ENCODE data around the gene GPR3. TPM values are rescaled to one million over a fixed set of nuclear protein-coding genes. Genes with fewer than 3 reads are reported as not detected.
"Not testable (repeated sequence)": the region's sequence is repeated elsewhere in the genome, so short reads cannot be mapped to it uniquely, and the experiment has no call there.

The GPR3 gene
- polyA plus RNA-seq, 1 experiment = 1.3 TPM

- ChIA-PET POLR2A (no interaction called here), CTCF (interaction anchor here (0.6 to 2.9 kb wide), 9 partner anchors 16 to 853 kb away, joined by 3 to 18 read pairs (median 4); no protein-coding TSS in a partner anchor)
- H3K27me3 ChIP-seq (ENCODE audit: control insufficient read depth, insufficient read depth, low read length) = no peaks in the 10 kb centered on the region
- no peak overlapping the region for H3K27ac ChIP-seq (ENCODE audit: low read depth, low read length)
- TF ChIP-seq CTCF (IDR thresholded peaks at IDR 0.05; ENCODE audit: low read depth, low read length) = peak; percentile 52
- no peaks in the 10 kb centered on the region for H3K9me3 ChIP-seq (ENCODE audit: control insufficient read depth, insufficient read depth, low read length)
- DNase-seq (ENCODE audit: low read depth, low spot score) = no peak
- no peak overlapping the region for H3K4me3 ChIP-seq (ENCODE audit: low read depth, low read length)
Measured at GRCh38 chr1:27402349-27402754, 9.9 kb downstream of the GPR3 start.

- Histone ChIP-seq H3K27ac (ENCODE audit: low read depth, low read length) (peak overlapping the region; percentile 47), H3K27me3 (ENCODE audit: control insufficient read depth, insufficient read depth, low read length) (no peaks in the 10 kb centered on the region), H3K9me3 (ENCODE audit: control insufficient read depth, insufficient read depth, low read length) (no peaks in the 10 kb centered on the region), H3K4me3 (ENCODE audit: low read depth, low read length) (no peak overlapping the region)
- TF ChIP-seq CTCF (IDR thresholded peaks at IDR 0.05; ENCODE audit: low read depth, low read length) = peak; percentile 35
- POLR2A ChIA-PET = no interaction called here
- no peak for DNase-seq (ENCODE audit: low read depth, low spot score)
- CTCF ChIA-PET = interaction anchor here (0.6 to 2.9 kb wide), 7 partner anchors 13 to 854 kb away, joined by 3 to 18 read pairs (median 3); no protein-coding TSS in a partner anchor
Measured at GRCh38 chr1:27403065-27403726, 10.8 kb downstream of the GPR3 start.

GRCh38 chr1:27403931-27404330 lies 11.5 kb downstream of the GPR3 start:
- ChIA-PET CTCF (interaction anchor here (0.6 to 2.9 kb wide), 4 partner anchors 9 to 202 kb away, joined by 3 to 18 read pairs (median 9); no protein-coding TSS in a partner anchor), POLR2A (no interaction called here)
- Histone ChIP-seq H3K27me3 (ENCODE audit: control insufficient read depth, insufficient read depth, low read length) (no peaks in the 10 kb centered on the region), H3K9me3 (ENCODE audit: control insufficient read depth, insufficient read depth, low read length) (no peaks in the 10 kb centered on the region), H3K4me3 (ENCODE audit: low read depth, low read length) (no peak overlapping the region), H3K27ac (ENCODE audit: low read depth, low read length) (peak overlapping the region; percentile 47)
- no peak for DNase-seq (ENCODE audit: low read depth, low spot score)
- no peak for TF ChIP-seq CTCF (IDR thresholded peaks at IDR 0.05; ENCODE audit: low read depth, low read length)

- no peak for DNase-seq (ENCODE audit: low read depth, low spot score)
- no peaks in the 10 kb centered on the region for H3K27me3 ChIP-seq (ENCODE audit: control insufficient read depth, insufficient read depth, low read length)
- H3K27ac ChIP-seq (ENCODE audit: low read depth, low read length) = no peak overlapping the region
- ChIA-PET CTCF (interaction anchor here (0.6 to 1.6 kb wide), 4 partner anchors 10 to 202 kb away, joined by 3 to 10 read pairs (median 4); no protein-coding TSS in a partner anchor), POLR2A (interaction anchor here (0.6 to 1.2 kb wide), 2 partner anchors 10 to 105 kb away, joined by 3 read pairs; no protein-coding TSS in a partner anchor)
- H3K9me3 ChIP-seq (ENCODE audit: control insufficient read depth, insufficient read depth, low read length) = no peaks in the 10 kb centered on the region
- no peak for TF ChIP-seq CTCF (IDR thresholded peaks at IDR 0.05; ENCODE audit: low read depth, low read length)
- no peak overlapping the region for H3K4me3 ChIP-seq (ENCODE audit: low read depth, low read length)
Measured at GRCh38 chr1:27405074-27405473, 12.7 kb downstream of the GPR3 start.

DNA sequence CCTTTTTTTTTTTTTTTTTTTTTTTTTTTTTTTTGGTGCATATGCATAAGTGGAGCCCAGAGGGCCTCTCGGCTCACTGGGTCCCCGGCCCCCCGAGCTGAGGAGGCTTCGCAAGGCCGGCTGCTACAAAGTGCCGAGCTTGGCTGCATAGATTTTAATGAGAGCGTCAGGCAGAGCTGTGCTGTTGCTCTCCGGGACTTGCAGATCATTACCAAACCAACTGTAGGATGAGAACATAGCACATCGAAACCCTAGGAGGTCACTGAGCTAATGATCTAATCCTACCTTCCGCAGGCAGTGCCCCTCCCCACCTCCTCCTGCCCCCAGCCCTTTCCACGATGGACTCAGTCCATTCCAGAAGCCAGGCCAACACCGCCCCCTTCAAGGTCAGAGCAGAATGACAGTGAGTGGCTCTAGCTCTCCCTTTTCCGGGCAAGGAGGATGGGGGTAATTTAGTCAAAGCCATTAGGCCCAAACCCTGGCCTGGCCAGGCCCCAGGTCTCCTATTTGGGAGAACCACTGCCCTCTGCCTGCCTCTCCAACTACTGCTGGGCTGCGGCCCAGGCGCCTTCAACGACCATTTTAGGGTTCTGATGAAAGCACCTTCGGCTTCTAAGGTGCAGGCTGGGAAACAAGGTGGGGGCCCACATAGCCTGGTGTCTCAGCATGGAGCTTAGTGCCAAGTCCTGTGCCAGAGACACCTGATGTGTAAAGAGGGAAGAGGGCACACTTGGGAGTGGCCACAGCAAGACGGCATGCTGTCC lies 13.4 kb downstream of the GPR3 start:
- H3K27me3 ChIP-seq (ENCODE audit: control insufficient read depth, insufficient read depth, low read length); DNase-seq (ENCODE audit: low read depth, low spot score); H3K4me3 ChIP-seq (ENCODE audit: low read depth, low read length); H3K9me3 ChIP-seq (ENCODE audit: control insufficient read depth, insufficient read depth, low read length); H3K27ac ChIP-seq (ENCODE audit: low read depth, low read length): not testable (repeated sequence)
- POLR2A ChIA-PET = interaction anchor here (0.5 to 1.2 kb wide), 3 partner anchors 11 to 105 kb away, joined by 3 to 5 read pairs (median 3); no protein-coding TSS in a partner anchor
- CTCF ChIA-PET = interaction anchor here (0.6 to 1.5 kb wide), 6 partner anchors 9 to 201 kb away, joined by 3 to 5 read pairs (median 4); no protein-coding TSS in a partner anchor
